Ishikawa (cell line): Measurements from ENCODE around the gene OSBPL6.

ENCODE experiments used
- CEBPB ChIP-seq: IDR thresholded peaks from 2 replicates; pipeline ENCODE4 v1.6.1; 2012
- CREB1 ChIP-seq: IDR thresholded peaks from 2 replicates; pipeline ENCODE4 v1.6.1; 2012; ENCODE audit warnings: low read depth
- EGR1 ChIP-seq: IDR thresholded peaks from 2 replicates; pipeline ENCODE4 v1.6.1; 2012
- EP300 ChIP-seq: IDR thresholded peaks from 2 replicates; pipeline ENCODE4 v1.6.1; 2012; ENCODE audit warnings: borderline replicate concordance
- FOXM1 ChIP-seq: IDR thresholded peaks from 2 replicates; pipeline ENCODE4 v1.6.1; 2012; ENCODE audit warnings: low read depth, borderline replicate concordance
- NFIC ChIP-seq: IDR thresholded peaks from 2 replicates; pipeline ENCODE4 v1.6.1; 2012
- RAD21 ChIP-seq: IDR thresholded peaks from 2 replicates; pipeline ENCODE4 v1.6.1; 2012; ENCODE audit warnings: low read depth
- TAF1 ChIP-seq: IDR thresholded peaks from 2 replicates; pipeline ENCODE4 v1.6.1; 2012; ENCODE audit warnings: low read depth, mild to moderate bottlenecking
- TCF12 ChIP-seq: IDR thresholded peaks from 2 replicates; pipeline ENCODE4 v1.6.1; 2012; ENCODE audit warnings: low read depth
- TEAD4 ChIP-seq: IDR thresholded peaks from 2 replicates; pipeline ENCODE4 v1.6.1; 2012
- YY1 ChIP-seq: IDR thresholded peaks from 2 replicates; pipeline ENCODE4 v1.6.1; 2012; ENCODE audit warnings: low read depth
- ZBTB7A ChIP-seq: IDR thresholded peaks from 2 replicates; pipeline ENCODE4 v1.6.1; 2012; ENCODE audit warnings: low read depth
- TF ChIP-seq, protein P1 (sequence below): IDR thresholded peaks from 2 replicates; pipeline ENCODE4 v1.6.1; 2012; ENCODE audit warnings: low read depth, mild to moderate bottlenecking
- TF ChIP-seq, protein P2 (sequence below): IDR thresholded peaks from 2 replicates; pipeline ENCODE4 v1.6.1; 2012
- TF ChIP-seq, protein P3 (sequence below): IDR thresholded peaks from 2 replicates; pipeline ENCODE4 v1.6.1; 2012

The OSBPL6 gene

DNA sequence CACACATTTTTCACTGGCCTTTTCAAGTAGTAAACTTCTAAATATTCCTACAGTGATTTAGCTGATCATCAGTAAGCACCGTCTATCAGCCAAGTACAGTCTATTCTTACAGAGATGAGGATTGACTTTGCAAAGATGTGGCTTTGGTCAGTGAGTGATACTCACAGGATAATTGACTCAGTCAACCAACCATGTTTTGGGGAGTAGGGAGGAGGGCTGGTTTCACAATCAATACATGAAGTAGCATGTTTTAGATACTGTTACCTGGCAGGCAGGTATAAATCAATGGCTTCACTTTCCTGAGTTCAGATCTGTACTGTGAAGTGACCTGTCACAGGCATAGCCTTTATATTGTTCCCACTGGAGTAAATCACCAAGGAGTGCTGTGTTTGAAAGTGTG lies 27.2 kb downstream of the OSBPL6 start:
- TF ChIP-seq TCF12 (no peak), CEBPB (no peak), TAF1 (no peak), EGR1 (no peak), FOXM1 (no peak), YY1 (no peak), NFIC (no peak), CREB1 (no peak), RAD21 (no peak), TEAD4 (no peak)
- TF ChIP-seq, protein P1, sequence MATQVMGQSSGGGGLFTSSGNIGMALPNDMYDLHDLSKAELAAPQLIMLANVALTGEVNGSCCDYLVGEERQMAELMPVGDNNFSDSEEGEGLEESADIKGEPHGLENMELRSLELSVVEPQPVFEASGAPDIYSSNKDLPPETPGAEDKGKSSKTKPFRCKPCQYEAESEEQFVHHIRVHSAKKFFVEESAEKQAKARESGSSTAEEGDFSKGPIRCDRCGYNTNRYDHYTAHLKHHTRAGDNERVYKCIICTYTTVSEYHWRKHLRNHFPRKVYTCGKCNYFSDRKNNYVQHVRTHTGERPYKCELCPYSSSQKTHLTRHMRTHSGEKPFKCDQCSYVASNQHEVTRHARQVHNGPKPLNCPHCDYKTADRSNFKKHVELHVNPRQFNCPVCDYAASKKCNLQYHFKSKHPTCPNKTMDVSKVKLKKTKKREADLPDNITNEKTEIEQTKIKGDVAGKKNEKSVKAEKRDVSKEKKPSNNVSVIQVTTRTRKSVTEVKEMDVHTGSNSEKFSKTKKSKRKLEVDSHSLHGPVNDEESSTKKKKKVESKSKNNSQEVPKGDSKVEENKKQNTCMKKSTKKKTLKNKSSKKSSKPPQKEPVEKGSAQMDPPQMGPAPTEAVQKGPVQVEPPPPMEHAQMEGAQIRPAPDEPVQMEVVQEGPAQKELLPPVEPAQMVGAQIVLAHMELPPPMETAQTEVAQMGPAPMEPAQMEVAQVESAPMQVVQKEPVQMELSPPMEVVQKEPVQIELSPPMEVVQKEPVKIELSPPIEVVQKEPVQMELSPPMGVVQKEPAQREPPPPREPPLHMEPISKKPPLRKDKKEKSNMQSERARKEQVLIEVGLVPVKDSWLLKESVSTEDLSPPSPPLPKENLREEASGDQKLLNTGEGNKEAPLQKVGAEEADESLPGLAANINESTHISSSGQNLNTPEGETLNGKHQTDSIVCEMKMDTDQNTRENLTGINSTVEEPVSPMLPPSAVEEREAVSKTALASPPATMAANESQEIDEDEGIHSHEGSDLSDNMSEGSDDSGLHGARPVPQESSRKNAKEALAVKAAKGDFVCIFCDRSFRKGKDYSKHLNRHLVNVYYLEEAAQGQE = no peak
- TF ChIP-seq, protein P2, sequence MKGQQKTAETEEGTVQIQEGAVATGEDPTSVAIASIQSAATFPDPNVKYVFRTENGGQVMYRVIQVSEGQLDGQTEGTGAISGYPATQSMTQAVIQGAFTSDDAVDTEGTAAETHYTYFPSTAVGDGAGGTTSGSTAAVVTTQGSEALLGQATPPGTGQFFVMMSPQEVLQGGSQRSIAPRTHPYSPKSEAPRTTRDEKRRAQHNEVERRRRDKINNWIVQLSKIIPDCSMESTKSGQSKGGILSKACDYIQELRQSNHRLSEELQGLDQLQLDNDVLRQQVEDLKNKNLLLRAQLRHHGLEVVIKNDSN = no peak

DNA sequence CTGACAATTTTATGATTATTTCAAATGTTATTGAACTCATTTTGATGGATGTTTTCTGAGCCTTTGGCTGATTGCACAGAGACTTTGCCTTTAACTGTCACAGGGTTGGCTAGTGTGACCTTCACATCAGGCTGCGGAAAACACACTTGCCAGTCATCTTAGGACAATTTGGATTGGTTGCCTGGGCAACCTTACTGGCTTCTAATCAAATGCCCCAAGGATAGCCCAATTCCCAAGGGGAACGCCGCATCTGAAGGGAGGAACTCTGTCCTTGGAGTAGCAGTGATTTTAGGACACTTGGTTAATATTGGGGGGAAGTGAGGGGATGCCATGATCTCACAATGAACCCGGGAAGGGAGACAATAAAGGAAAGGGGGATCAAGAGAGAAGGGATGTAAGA lies 29.5 kb downstream of the OSBPL6 start:
- TF ChIP-seq CEBPB (no peak), YY1 (no peak), CREB1 (no peak), TEAD4 (no peak), EGR1 (no peak)
- TF ChIP-seq, protein P2 = no peak

DNA sequence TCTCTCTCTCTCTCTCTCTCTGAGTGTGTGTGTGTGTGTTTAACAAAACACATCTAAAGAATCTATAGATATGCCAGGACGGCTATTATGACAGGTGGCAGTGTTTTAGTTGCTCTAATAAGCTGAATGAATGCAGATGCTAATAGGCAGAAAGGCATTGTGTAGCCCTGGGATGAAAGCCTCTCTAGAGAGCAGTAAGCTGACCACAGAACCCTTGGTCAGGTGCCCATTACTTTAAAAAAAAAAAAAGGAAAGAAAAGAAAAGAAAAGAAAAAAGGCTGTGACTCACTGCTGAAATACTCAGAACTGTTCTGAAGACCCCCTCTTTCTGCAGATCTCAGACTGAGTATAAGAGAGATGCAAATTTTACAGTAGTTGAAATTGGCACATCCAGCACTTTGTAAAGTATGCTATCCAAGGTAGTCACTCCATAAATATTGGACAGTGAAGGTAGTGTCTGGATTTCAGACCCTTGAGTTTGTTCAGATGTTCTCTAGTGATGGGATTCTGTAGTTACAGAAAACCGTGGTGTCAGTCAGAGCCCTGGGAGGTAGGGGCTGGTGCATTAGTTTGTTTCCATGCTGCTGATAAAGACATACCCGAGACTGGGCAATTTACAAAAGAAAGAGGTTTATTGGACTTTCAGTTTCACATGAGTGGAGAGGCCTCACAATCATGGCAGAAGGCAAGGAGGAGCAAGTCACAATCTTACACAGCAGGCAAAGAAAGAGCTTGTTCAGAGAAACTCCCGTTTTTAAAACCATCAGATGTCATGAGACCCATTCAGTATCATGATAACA lies 30.9 kb downstream of the OSBPL6 start:
- TF ChIP-seq CREB1 = no peak
- TF ChIP-seq, protein P1 = peak; percentile 20; the same call in 1 of the 2 replicates

DNA sequence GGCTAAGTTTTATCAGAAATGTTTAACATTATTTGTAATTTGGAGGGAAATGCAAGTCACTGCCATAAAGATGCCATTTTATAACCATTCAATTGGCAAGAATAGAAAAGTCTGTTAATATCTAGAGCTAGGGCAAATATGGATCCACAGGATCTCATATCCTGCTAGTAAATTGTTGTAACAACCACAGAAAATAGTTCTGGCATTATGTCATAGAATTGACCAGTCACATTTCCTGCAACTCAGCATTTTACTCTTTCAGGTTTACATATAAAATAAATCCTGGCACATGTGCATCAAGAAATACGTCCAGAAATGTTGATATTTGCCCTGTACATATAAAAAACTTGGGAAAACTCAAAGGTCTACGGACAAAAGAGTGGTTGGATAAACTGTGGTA lies 32.9 kb downstream of the OSBPL6 start:
- TF ChIP-seq EGR1 = no peak
- no peak for TF ChIP-seq CREB1
- no peak for TF ChIP-seq CEBPB
- no peak for TF ChIP-seq EP300
- no peak for TF ChIP-seq TAF1
- no peak for TF ChIP-seq RAD21
- no peak for TF ChIP-seq FOXM1
- TF ChIP-seq, protein P2 = no peak
- TF ChIP-seq, protein P1 = no peak
- TF ChIP-seq NFIC = no peak
- no peak for TF ChIP-seq ZBTB7A
- TF ChIP-seq TCF12 = no peak
- TF ChIP-seq, protein P3, sequence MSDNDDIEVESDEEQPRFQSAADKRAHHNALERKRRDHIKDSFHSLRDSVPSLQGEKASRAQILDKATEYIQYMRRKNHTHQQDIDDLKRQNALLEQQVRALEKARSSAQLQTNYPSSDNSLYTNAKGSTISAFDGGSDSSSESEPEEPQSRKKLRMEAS = no peak
- no peak for TF ChIP-seq TEAD4
- TF ChIP-seq YY1 = no peak
